NCI-H345 treated with DMSO at 0.1 percent for 48 hours (cell line): ENCODE measurements around the gene SLC35E2B.
"Not testable (repeated sequence)": the region's sequence is repeated elsewhere in the genome, so short reads cannot be mapped to it uniquely, and the experiment has no call there.

Experiments used
- DNase-seq: peaks from one replicate; lab custom pipeline; 2025; ENCODE audit not compliant: unreplicated experiment; lab: John Stamatoyannopoulos, UW

Gene SLC35E2B

DNA sequence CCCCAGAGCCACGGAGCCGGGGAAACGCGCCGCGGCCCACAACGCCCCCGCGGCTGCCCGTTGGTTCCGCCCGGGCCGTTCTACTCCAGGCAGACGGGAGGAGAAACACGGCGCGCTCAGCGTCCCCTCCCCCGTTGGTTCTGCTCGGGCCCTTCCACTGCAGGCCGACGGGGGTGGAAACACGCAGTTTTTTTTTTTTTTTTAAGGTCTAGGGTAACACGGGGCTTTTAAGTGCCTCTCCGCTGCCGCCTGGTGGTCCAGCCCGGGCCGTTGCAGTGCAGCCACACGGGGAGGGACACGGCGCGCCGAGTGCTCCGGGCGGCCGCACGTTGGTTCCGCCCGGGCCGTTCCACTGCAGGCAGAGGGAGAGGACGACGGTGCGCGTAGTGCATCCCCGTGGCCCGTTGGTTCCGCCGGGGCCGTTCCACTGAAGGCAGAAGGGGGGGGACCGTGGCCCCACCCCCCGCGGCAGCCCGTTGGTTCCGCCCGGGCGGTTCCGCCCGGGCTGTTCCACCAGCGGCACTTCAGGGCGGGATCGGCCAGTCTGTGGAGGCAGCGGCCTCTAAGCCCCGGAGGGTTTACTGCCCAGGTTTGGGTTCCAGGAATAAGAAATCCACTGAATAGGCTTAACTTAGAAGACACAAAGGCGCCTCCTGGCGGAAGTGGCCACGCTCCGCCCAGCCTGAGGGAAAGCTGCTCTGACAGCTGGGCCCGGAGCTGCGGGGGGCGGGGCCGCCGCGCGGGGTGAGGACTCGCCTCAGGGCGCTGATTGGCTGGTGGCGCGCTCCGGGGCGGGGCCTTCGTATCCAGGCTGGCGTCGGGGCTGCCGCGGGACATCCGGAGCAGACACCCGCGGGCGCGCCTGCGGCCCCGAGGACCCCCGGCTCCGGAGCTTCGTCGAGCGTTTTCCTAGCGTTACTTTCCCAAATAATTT lies at the start of gene SLC35E2B:
Gene SLC35E2B (minus strand): TSS at position 82 of the 934 bp plus-strand sequence. CDS start 16,096 bp downstream, outside the sequence.
- peak; percentile 12 for DNase-seq

DNA sequence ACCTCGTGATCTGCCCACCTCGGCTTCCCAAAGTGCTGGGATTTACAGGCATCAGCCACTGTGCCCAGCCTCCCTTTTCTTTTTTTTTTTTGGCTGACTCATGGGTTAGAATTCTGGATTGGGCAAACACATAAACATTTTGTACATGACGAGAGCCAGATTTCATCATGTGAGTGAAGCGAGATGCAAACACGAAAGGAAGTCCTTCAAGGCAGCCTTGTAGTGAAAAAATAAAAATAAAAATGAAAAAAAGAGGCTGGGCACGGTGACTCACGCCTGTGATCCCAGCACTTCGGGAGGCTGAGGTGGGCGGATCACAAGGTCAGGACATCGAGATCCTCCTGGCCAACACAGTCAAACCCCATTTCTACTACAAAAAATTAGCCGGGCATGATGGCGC lies 48.4 kb upstream of the SLC35E2B start:
- DNase-seq: not testable (repeated sequence)

DNA sequence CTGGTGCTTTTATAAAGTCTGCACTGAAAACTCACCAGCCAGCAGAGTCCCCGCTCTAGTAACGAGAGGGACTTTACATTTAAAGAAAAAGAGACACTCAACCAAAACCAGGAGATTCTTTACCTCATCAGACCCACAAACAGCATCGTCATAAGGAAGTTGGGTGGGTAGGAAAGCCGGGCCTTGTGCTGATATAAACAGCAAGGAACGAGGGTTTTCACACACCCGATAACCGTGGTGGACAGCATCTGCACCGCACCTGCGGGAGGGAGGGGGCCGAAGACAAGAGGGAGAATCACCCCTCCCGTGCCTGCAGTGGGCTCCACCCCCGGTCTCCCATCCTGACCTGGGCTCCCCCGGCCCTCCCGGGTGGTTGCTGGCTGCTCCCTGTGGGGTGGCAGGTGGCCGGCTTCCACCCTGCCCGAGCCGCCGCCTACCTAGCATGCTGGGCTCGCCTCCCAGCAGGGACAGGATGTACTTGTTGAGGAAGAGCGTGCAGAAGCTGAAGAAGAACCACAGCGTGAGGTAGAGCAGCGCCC lies 46.3 kb upstream of the SLC35E2B start:
- DNase-seq: not testable (repeated sequence)

DNA sequence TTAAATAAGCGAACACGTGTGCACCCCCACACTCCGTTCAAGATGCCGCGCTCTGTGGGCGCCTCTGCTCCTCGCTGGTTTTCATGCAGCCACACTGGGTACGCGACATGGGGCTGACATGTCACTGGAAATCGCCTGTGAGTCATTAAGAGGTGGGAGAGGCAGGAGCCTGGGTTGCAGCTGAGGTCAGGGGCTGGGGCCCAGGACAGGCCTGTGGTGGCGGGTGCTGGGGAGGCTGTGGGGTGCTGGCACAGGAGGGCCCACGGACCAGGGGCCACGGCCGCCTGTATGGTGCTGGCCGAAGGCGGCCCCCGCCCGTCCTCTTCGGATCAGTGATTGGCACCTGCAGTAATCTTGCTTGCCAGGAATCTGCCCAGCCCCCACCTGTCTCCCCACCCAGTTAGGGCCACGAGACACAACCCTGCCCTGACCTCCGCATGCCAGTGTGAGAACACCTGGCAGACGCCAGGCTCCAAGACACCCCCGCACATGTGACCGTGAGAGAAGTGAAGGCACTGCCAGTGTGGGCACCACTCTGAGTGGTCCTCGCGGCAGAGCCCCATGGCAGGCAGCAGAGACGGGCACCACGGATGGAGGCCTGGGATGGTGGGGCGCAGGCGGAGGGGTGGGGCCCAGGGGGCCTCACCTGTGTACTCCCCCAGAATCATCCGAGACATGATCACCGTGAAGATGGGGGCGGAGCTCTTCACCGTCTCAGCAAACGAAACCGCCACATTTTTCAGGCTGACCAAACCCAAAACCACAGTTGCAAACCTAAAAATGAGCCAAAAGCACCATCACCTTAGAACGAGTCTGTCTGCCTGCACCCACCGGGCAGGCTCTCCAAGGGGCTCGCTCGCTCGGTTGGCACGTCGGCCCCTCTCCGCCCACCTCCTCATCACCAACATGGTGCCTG lies 45.3 kb upstream of the SLC35E2B start:
- DNase-seq: not testable (repeated sequence)

DNA sequence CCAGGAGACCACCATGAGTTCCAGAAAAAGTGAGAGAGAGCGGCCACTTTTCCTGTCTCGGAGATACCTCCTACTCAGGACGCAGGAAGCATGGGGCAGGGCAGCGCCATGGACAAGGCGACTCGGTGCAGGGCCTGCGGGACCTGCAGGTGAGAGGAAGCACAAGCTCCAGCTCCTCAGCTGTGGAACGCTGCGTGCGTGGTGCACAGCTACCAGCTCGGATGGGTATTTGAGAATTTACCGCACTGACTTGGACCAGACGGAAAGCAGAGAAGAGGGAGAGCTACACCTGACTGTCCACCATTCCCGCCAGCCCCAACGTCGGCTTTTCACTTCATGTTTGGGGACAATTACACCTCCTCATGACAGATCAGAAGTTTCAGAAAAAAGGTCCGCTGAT lies 39.8 kb upstream of the SLC35E2B start:
- no peak for DNase-seq

DNA sequence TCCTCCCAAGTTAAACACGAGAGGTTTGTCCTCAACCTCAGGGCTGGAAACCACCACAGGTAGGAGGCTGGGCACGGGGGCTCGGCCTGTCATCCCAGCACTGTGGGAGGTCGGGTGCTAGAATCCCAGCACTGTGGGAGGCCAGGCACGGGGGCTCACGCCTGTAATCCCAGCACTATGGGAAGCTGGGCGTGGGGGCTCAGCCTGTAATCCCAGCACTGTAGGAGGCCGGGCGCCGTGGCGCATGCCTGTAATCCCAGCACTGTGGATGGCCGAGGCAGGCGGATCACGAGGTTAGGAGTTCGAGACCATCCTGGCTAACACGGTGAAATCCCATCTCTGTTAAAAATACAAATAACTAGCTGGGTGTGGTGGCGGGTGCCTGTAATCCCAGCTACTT lies 38.3 kb upstream of the SLC35E2B start:
- DNase-seq: no peak

DNA sequence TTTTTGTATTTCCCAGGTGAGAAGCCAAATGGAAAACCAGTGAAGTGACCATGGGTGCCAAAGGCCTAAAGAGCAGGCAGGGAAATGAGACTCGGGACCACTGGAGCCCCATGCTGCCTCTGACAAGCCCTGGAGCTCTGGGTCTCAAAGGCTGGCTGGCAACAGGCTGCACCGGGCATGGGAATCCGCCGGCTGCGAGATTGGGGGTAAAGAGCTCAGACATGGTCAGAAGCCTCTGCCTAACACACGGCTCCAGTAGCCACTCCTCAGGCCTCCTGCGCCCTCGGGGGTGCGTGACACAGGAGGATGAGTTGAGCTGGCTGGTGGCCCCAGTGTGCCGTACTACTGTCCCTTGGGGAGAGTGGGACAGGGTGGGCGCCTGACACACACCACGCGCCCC lies 37.6 kb upstream of the SLC35E2B start:
- DNase-seq: not testable (repeated sequence)

DNA sequence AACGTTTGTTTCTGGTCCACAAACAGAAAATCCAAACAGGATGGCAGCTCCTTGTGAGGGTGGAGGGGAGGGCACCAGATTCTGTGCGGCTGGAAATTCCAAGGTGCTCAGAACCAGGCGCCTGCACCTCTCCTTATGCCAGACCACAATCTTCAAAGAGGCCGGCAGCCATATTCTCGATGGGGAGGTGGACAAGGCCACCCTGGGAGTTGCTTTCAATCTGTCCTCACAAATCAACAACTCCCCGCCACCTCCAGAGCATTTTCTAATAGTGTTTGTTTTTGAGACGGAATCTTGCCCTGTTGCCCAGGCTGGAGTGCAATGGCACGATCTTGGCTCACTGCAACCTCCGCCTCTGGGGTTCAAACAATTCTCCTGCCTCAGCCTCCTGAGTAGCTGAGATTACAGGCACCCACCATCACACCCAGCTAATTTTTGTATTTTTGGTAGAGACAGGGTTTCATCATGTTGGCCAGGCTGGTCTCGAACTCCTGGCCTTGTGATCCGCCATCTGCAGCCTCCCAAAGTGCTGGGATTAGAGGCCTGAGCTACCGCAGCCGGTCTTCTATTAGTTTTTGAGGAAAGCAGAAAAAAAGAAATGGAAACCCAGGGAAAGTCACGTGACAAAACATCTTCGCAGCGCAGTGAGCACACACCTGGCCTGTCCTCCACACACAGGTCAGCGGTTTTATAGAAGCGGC lies 36.7 kb upstream of the SLC35E2B start:
- not testable (repeated sequence) for DNase-seq

DNA sequence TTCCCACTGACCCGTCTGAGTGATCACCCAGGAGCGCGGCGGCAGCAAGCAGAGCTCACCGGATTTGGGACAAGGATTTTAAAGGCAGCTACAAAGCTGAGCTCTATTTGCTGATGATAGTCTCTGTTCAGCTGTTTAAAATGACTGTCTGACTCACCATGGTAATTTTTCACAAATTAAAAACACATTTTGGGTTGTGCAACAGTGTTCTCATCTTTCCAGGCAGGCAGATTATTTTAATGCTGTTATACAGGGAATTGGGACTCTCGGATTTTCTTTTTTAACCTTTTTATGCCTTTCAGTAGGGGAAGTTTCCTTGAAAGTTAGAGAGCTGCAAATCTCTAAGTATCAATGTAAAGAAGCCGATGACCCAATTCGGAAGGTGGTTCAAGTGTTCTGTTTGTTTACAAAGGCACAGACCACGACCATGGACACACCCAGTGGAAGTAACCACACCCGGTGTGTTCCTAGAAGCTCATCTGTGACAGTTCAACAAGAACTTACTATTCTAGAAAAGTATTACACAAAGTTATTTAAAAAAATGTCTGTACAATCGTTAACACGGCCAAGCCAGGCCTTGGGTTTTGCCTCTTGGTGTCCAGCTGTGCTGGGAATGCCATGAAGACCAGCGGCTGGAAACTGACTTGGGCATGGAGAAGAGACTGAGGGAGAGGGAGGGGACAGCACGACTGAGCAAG lies 35.9 kb upstream of the SLC35E2B start:
- DNase-seq: not testable (repeated sequence)

DNA sequence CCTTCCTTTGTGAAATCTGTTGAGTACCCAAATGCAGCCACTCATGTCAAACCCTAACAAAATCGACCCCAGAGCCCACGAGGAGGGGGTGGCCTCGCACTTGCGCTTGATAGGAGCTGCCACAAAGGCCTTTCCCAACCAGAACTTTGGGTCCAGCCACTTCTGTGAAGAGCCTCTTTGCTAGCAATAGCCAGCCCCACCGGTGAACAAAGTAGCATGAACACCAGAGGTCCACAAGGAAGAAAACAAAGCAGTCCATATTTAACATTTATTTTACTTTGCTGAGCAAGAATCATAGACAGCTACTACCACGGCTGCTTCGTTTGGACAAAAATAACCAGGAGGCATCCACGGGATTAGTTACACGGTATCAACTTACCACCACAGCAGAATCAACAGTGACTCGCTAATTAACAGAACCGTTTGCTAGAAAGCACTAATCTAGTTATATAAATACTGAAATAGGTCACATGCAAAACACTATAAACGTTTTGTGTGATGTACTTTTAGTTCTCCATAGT lies 34.6 kb upstream of the SLC35E2B start:
- not testable (repeated sequence) for DNase-seq

DNA sequence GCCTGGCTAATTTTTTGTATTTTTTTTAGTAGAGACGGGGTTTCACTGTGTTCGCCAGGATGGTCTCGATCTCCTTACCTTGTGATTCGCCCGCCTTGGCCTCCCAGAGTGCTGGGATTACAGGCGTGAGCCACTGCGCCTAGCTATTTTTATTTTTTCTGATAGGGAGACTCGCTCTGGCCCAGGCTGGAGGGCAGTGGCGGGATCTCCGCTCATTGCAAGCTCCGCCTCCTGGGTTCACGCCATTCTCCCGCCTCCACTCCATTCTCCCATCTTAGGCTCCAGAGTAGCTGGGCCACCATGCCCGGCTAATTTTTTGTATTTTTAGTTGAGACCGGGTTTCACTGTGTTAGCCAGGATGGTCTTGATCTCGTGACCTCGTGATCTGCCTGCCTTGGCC lies 33.5 kb upstream of the SLC35E2B start:
- DNase-seq: not testable (repeated sequence)

DNA sequence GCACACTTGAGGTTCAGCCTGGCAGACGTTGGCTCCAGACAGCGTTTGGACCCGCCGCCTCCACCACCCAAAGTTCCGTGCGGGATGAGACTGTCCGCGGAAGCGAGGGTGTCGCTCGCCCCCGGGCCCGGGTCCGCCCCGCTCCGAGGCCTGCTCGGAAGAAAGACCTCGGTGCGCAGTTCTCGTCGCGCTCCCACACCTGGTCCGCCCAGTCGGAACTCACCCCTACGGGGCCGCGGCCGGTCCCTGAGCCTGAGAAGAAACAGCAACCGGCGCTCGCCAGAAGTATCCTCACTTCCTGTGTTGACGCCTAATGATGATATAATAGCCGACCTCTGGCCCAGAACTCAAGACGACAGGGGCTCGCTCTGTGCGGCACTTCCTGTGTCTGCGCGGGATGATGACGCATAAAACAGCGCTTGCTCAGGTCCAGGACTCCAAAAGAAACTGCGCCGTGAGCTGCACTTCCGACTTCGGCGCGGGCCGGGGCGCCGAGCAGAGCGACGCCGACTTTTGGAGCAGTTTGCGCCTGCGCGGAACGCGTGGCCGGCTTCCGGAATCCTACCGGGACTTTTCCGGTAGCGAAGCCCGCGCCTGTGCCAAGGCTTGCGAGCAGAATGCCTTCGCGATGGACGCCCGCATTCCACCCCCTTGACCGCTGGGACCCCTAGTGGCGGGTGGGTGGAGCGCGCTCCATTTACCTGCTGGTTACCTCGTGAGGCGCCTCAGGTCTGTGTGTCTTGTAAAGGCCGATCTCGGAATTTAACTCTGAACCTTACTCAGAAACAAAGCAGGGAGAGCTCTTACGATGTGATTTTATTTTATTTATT lies 31.7 kb upstream of the SLC35E2B start, which contains the start of gene CDK11A:
Gene CDK11A (minus strand): TSS at position 323 of the 830 bp plus-strand sequence. CDS start 1,539 bp downstream, outside the sequence.
- peak; percentile 94 for DNase-seq

DNA sequence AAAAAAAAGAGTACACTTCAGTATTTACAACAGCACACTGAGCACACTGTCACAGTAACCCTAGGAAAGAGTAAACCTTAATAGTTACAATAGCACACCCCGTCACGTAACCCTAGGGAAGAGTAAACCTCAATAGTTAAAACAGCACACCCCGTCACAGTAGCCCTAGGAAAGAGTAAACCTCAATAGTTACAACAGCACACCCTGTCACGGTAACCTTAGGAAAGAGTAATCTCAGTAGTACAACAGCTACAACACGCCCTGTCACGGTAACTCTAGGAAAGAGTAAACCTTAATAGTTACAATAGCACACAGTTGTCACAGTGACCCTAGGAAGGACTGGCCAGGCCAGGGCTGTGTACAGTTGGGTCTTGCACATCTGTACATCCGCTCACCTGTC lies 28.6 kb upstream of the SLC35E2B start:
- DNase-seq: no peak

DNA sequence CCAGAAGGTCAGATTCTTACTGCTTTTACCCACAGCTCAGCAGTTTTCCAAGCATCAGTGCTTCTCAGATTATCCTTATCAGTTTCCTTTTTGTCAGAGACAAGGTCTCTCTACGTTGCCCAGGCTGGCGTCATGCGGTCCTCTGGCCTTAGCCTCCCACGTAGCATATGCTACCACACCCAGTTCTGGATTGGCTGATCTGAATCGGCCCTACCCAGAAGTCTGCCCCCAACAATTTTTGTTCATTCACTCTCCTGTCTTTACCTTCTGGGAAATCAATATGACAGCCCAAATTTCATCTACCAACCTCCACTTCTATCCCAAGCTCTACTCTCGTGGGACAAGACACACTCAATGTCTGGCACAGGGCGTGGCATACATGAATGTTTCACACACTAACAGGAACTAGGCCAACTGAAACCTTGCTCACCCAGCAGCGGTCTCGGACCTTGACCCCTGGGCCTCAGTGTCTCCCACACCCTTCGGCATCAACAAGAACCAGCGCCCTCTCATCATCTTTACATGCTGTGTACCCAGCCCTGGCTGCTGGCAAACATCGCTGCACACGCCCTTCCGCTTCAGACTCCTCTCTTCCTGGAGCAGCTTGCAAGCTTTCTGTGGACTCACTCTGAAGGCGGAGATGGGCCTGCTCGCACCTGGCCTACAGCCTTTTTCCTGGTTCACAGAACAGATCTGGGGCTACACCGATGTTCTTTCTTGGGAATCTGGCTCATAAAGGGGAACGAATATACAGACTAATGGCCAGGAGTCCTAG lies 22.7 kb upstream of the SLC35E2B start:
- not testable (repeated sequence) for DNase-seq

DNA sequence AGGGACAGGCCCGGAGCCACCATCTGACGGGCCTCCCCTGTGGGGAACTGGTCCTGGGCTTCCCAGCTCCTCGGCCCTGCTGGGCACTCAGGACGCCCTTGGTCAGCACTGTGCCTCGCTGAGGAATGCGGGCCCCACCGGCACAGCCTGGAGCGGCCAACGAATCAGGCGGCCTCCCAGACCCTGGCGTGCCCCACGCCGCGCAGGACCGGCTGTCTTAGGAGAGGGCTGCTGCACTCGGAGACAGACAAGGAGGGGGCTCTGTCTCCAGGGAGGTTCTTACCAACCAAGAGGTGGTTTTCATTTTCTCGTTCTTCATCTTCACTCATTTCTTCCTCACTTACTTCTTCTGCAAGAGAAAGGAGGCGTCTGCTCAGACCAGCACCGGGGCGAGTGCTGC lies 15.3 kb upstream of the SLC35E2B start:
- not testable (repeated sequence) for DNase-seq

DNA sequence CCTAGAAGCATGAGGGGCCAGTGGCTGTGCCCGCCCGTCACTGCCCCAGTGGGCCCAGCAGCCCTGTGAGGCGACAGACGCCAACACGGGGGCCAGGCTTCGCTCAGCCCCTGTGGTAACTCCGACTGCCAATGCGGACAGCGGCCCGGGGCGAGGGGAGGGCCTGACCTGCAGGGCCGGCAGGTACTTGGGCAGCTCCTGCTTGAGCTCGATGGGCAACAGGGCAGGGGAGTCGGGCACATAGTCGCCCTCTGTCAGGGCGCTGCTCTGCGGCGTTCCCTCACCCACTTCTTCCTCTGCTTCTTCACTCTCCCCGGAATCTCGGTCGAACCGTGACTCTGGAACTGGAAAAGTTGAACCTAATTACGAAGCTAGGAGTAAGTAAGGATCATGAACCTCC lies 14.6 kb upstream of the SLC35E2B start:
- not testable (repeated sequence) for DNase-seq

DNA sequence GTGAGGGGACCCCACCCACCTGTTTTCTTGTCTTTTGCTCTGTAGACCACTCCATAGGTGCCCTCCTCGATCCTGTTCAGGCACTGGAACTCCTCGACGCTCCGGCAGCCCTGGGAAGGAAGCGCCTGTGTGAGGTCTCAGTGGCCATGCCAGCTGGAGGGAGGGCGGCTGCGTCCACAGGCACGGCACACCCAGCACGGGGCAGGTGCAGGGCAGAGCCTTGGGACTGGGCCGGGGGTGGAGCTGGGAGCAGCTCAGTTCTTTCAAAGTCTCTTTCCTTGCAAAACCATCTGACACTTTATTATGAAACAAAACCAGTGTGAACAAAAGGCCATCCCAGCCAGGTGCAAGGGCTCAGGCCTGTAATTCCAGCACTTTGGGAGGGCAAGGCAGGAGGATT lies 13.0 kb upstream of the SLC35E2B start:
- not testable (repeated sequence) for DNase-seq
